HG03378 (cell line): ENCODE data around the gene TOE1.

Source experiments
- ATAC-seq: cut with Tn5 transposase; IDR thresholded peaks from one replicate; pipeline ENCODE4 v1.9.1; 2021; ENCODE audit warnings: mild to moderate bottlenecking, moderate library complexity; ENCODE audit not compliant: unreplicated experiment

TOE1 gene

GRCh38 chr1:45326627-45327623 is 13.0 kb upstream of the TOE1 start, which contains the start of gene HPDL:
TSS of gene HPDL (plus strand) at chr1:45326895. CDS start at chr1:45327149, 254 bp downstream.
- no peak for ATAC-seq

DNA sequence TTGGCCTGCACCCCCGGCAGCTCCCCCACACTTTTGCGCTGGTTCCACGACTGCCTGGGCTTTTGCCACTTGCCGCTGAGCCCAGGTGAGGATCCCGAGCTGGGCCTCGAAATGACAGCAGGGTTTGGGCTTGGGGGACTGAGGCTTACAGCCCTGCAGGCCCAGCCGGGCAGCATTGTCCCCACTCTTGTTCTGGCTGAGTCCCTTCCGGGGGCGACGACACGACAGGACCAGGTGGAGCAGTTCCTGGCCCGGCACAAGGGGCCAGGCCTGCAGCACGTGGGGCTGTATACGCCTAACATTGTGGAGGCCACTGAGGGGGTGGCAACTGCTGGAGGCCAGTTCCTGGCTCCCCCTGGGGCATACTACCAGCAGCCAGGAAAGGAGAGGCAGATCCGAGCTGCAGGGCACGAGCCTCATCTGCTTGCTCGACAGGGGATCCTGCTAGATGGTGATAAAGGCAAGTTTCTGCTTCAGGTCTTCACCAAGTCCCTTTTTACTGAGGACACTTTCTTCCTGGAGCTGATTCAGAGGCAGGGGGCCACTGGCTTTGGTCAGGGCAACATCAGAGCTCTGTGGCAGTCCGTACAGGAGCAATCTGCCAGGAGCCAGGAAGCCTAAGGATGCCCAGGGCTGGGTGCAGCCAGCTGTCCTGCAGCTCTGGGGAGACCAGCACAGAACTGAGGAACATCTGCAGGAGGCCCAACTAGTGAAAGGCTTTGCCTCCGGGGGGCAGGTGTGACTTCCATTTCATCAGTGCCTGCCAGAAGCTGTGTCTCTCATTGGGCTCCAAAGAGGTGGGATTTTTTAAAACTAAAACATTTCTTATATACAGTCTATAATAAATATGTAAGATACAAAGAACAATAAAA is 12.1 kb upstream of the TOE1 start:
- ATAC-seq: no peak

DNA sequence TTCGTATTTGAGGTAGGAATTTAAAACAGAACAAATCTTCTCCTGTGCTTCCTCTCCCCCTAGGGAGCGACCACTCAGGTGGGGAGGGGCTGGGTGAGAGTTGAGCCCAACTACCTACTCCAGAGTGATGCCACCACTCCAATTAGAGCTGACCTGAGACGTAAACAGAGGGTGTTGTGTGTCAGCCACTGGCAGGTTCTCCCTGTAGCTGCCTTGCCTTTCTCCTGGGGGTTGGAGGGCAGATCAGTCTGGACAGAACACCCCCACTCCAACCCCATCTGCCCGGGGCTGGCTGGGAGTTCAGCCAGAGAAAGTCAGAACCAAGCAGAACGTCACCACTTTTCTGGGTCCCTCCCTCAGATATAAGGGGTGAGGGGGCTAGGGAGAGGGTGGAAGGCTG is 11.3 kb upstream of the TOE1 start:
- no peak for ATAC-seq

DNA sequence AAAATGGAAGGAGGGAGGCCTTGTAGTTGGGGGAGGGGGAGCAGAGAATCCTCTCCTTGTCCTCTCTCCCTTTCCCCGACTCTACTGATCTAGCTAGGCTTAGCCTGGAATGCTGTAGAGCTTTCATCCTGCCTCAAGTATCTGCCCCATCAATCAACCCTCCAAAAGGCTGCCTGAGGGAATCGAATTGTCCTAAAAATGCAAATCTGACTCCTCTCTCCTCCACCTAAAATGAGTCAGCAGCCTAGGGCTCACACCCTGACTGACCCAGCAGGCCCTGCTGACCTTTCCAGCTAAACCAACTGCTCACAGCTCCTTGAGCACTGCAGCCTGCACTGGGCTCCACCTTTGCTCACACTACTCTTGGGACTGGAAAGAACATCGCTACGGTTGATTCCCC is 10.5 kb upstream of the TOE1 start:
- no peak for ATAC-seq

- ATAC-seq: no peak
Measured at GRCh38 chr1:45331436-45332345, 8.3 kb upstream of the TOE1 start.

GRCh38 chr1:45332346-45332720 is 7.6 kb upstream of the TOE1 start:
- ATAC-seq: no peak

DNA sequence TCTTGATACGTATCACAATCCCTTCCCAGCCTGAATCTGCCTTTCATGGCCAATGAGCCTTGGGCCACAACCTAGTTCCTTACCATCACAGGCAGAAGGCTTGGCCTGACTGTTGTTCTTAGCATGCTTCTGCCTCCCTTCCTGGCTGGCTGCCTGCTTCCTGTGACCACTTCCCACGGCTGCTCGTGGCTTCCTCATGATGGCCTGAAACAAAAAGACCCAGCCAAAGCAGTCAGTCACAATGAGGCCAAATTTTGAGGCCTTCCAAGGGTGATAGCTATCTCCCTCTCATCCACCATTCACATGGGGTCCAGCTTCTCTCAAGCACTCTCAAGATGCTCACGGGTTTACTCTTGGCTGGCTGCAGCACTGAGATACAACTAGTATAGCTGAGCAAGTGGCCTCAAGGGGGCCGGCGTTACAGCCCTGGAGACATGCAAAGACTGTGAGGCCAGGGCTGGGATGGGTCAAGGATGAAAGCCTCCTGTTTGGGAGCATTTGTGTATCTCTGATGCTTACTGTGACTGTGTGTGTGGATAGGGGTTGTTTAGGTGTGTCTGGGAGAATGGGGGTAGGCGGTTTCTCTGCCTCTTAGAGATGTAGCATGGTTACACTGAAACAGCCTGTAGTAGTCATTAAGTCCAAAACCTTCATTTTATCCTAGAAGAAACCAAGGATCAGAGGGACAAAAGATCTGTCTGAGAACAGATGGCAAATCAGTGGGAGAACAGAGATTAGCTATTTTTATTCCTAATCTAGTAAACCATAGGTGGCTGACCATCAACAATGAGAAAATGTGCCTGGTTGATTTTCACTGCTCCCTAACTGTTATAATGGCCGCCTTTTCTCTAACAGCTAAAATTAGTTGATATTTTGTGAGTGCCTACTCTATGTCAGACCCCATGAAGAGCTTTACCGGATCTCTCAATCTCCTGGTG is 5.4 kb upstream of the TOE1 start:
- no peak for ATAC-seq

- no peak for ATAC-seq
Measured at GRCh38 chr1:45335855-45336324, 4.1 kb upstream of the TOE1 start.

GRCh38 chr1:45337630-45338325 is 2.2 kb upstream of the TOE1 start:
- no peak for ATAC-seq

DNA sequence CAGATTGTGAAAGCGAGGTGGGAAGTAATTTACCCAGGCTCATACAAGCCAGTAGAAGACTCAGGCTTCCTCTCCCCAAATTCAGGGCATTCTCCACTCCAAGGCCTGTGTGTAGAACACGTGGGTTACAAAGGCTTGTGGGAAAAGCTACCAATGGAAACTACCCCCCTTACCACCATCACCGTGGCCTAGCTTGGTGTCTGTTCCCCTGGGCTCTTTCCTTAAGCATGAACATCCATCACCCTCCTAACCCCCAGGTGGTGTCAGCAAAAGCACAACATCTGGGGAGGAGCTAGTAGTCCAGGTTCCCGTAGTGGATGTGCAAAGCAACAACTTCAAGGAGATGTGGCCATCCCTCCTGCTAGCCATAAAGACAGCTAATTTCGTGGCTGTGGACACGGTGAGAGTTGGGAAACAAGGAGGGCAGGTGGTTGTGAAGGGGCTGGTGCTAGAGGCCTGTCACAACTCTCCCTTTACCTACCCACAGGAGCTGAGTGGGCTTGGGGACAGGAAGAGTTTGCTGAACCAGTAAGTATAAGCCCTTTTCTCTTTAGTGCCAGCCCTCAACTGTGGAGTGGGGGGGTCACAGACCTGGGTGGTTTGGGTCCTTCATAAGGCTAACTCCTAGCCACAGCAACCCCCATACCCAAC is 971 bp downstream of the TOE1 start:
- no peak for ATAC-seq

- no peak for ATAC-seq
Measured at GRCh38 chr1:45344499-45344898, 4.5 kb downstream of the TOE1 start.

- no peak for ATAC-seq
Measured at GRCh38 chr1:45345014-45345413, 5.0 kb downstream of the TOE1 start.

DNA sequence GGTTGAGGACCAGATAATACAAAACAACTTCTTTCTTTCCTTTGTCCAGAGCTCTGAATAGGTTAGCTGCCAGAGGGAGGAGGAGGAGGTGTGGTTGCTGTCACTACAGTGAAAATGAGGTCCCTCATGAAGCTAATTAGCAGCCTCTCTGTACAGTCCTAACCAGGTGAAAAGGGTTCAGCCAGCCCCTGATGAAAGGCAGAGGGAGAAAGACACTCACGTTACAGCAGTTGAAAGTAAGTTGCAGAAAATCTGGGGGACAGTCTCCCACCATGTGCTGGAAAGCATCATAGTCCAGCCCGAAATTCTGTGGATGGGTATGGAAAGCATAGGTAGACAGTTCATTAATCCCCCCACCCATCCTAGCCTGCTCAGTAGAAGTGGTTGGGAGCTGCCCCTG is 6.5 kb downstream of the TOE1 start:
- ATAC-seq: no peak

DNA sequence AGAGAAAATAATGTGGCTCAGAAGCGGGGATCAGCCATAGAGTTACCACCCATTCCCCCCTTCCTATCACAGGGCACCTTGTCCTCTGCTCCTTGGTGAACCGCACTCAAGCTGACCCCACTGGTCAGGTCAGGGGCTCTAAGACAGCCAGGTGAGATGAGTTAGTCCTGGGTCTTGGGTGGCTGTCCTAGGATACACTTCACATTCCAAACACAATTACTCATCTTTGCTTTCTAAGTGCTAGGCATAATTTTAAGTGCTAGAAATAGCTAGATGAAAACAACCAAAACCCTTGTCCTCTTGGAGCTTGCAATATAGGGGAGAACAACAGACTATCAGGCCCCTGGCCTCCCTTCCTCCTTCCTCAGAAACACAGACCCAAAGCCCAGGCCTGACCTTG is 8.1 kb downstream of the TOE1 start:
- ATAC-seq: no peak

DNA sequence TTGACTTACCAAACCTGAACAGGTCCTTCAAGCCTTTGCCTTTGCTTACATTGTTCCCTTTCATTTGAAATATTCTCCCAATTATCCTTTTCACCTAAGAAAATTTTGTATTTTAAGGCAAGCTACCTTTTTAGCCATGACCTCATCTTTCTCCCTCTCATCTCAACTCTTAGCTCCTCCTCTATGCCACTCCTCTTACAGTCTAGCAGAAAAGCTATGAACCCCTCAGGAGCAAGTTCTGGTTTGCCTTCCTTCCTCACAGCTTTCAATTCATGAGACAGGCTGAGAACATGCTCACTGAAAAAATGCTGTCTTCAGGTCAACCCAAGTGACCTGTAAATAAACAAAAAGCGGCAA is 8.6 kb downstream of the TOE1 start:
- ATAC-seq: no peak

DNA sequence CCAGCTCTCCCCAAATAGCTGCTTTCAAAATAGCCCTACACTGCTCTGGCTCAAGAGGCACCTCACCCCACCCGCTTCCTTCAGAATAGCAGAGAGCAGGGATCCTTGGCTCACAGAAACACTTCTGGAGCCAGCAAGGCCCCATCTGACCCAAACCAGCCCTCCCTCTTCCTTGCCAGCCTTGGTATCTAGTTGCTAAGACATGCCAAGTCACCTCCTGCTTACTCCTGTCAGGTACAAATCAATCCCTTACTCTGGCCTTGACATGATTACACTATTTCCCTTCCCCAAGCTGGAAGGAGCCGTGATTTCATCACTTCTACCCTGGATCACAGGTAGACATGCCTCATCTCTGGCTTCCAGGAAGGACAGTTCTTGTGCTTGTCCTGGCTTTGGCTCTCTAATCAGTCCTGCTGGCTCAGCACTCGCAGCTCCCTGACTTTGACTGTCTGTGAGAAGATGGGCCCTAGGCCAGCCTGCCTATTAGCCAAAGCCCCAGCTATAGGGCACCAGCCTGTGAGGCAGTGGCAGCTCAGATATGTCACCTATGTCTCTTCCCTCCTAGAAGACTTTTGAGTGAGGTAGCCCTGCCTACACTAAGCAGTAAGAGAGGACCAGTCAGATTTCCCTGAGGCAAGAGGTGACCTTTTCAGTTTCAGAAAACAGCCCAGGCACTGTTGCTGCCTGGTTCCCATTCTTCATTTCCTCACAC is 9.2 kb downstream of the TOE1 start:
- ATAC-seq: no peak

- no peak for ATAC-seq
Measured at GRCh38 chr1:45351508-45351907, 11.5 kb downstream of the TOE1 start.

DNA sequence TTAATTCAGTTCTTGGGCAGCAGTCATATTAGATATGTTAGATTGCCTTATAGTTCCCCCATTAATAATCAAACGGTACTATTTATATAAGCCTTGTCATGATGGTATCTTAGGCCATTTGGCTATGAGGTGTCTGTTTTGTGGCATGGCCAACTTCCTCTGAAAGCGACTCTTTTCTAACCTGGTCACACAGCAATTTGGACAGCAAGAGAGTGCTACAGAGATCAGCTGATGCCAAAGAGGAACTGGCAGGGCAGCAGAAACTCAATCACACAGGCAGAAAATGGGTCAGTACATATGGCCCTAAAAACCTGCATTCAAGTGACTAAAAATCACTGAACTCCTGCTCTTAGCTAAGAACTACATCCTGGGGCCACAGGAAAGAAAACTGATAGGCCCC is 13.7 kb downstream of the TOE1 start:
- no peak for ATAC-seq
